A673 (cell line): ENCODE measurements around the gene SPATS2L. TPM values are rescaled to one million over a fixed set of nuclear protein-coding genes. Genes with fewer than 3 reads are reported as not detected.

Experiments
- BruUV-seq: library from RNA; stranded (reverse); fragments of 400-500 nt; replicated peaks from 2 replicates; lab custom pipeline; 2021; lab: Mats Ljungman, UMichigan
- CTCF ChIA-PET: fragments of 300-600 bp; sonication (Branson Sonifier 250); formaldehyde crosslinking; loops from one replicate; lab custom pipeline; 2022; ENCODE audit warnings: antibody characterized with exemption; lab: Charles Lee
- POLR2A ChIA-PET: fragments of 300-600 bp; sonication (Branson Sonifier 250); formaldehyde crosslinking; loops from one replicate; lab custom pipeline; 2022; ENCODE audit warnings: antibody characterized with exemption; ENCODE audit not compliant: low non-redundant PET; lab: Charles Lee
- DNase-seq: peaks from one replicate; pipeline ENCODE4 v3.0.0-alpha.2; 2015; ENCODE audit warnings: low spot score
- H3K27ac ChIP-seq: fragments of 200-600 bp; sonication (generic); 2 replicates; pipeline ENCODE4 v1.5.1; 2016; ENCODE audit warnings: mixed run types, low read depth, mild to moderate bottlenecking, mixed read lengths, antibody characterized with exemption, low read length; ENCODE audit not compliant: poor library complexity, severe bottlenecking
- H3K27me3 ChIP-seq: fragments of 200-600 bp; sonication (generic); replicated peaks from 2 replicates; pipeline ENCODE4 v1.6.1; 2017; ENCODE audit warnings: mixed run types, low read depth, mild to moderate bottlenecking, mixed read lengths, antibody characterized with exemption, low read length; ENCODE audit not compliant: insufficient read depth, poor library complexity
- H3K36me3 ChIP-seq: fragments of 200-600 bp; sonication (generic); 2 replicates; pipeline ENCODE4 v1.6.1; 2016; ENCODE audit warnings: mixed run types, mild to moderate bottlenecking, mixed read lengths, antibody characterized with exemption, low read length; ENCODE audit not compliant: insufficient read depth, poor library complexity, severe bottlenecking
- H3K4me1 ChIP-seq: fragments of 200-600 bp; sonication (generic); 2 replicates; pipeline ENCODE4 v1.6.1; 2017; ENCODE audit warnings: mixed run types, mild to moderate bottlenecking, mixed read lengths, antibody characterized with exemption, low read length; ENCODE audit not compliant: insufficient read depth, poor library complexity, severe bottlenecking
- H3K4me3 ChIP-seq: fragments of 200-600 bp; sonication (generic); 2 replicates; pipeline ENCODE4 v1.5.1; 2016; ENCODE audit warnings: low read depth, mixed run types, mild to moderate bottlenecking, mixed read lengths, low read length; ENCODE audit not compliant: poor library complexity, severe bottlenecking
- H3K9me3 ChIP-seq: fragments of 200-600 bp; sonication (generic); 2 replicates; pipeline ENCODE4 v1.6.1; 2016; ENCODE audit warnings: mixed run types, low read depth, mild to moderate bottlenecking, mixed read lengths, antibody characterized with exemption, low read length; ENCODE audit not compliant: poor library complexity, severe bottlenecking
- EZH2 ChIP-seq: fragments of 200-600 bp; sonication (generic); IDR thresholded peaks from 2 replicates; pipeline ENCODE4 v1.6.1; 2017; ENCODE audit warnings: borderline replicate concordance, low read depth, mild to moderate bottlenecking, mixed read lengths, antibody characterized with exemption, low read length; ENCODE audit not compliant: poor library complexity, severe bottlenecking
- intact Hi-C: fragments of 100-400 bp; cut with micrococcal nuclease; formaldehyde crosslinking; loops from one replicate; pipeline ENCODE4 v1.10.0; 2022; ENCODE audit not compliant: unreplicated experiment
- total RNA-seq: library from RNA; stranded (reverse); gene quantifications from 2 replicates; pipeline ENCODE4 v1.2.3, GENCODE V29; 2021
- TF ChIP-seq, protein P1 (sequence below): fragments of 300-800, 200-600 bp; sonication (generic); conservative IDR thresholded peaks from 2 replicates; pipeline ENCODE4 v1.5.1; 2017; ENCODE audit warnings: low read depth, mild to moderate bottlenecking, antibody characterized with exemption, low read length, moderate library complexity, mixed read lengths

The SPATS2L gene
- total RNA-seq, 1 experiment from 2014 or later, result 10.0 TPM

DNA sequence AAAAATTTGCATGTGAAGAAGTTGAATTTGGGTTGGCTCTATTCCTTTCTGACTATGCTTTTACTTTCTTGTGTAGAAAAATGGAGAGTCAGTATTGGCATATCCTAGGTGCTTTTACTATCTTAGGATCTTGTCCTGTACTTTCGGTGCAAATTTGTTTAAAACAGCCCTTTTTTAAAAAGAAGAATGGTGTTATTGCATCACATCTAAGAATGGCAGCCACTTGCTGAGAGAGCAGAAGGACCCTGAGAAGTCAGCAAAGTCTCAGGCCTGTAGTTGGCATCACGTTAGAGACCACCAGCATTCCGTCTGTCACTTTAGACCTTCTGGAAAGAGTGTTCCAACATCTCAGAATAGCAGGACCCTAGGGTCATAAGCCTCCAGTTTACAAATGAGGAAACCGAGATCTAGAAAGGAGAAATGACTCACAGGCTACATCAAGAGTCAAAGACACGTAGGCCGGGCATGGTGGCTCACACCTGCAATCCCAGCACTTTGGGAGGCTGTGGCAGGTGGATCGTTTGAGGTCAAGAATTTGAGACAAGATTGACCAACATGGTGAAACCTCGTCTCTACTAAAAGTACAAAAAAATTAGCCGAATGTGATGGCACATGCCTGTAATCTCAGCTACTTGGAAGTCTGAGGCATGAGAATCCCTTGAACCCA lies 42.5 kb downstream of the SPATS2L start:
- intact Hi-C loops, result no loop called here
- Histone ChIP-seq H3K9me3 (no peaks in the 10 kb centered on the region), H3K36me3 (no peaks in the 10 kb centered on the region), H3K27ac (no peak overlapping the region), H3K4me1 (no peaks in the 10 kb centered on the region), H3K4me3 (no peak overlapping the region), H3K27me3 (no peaks in the 10 kb centered on the region)
- DNase-seq, result no peak
- ChIA-PET CTCF (no interaction called here), POLR2A (no interaction called here)
- no TSS peak for BruUV-seq
- TF ChIP-seq, protein P1, sequence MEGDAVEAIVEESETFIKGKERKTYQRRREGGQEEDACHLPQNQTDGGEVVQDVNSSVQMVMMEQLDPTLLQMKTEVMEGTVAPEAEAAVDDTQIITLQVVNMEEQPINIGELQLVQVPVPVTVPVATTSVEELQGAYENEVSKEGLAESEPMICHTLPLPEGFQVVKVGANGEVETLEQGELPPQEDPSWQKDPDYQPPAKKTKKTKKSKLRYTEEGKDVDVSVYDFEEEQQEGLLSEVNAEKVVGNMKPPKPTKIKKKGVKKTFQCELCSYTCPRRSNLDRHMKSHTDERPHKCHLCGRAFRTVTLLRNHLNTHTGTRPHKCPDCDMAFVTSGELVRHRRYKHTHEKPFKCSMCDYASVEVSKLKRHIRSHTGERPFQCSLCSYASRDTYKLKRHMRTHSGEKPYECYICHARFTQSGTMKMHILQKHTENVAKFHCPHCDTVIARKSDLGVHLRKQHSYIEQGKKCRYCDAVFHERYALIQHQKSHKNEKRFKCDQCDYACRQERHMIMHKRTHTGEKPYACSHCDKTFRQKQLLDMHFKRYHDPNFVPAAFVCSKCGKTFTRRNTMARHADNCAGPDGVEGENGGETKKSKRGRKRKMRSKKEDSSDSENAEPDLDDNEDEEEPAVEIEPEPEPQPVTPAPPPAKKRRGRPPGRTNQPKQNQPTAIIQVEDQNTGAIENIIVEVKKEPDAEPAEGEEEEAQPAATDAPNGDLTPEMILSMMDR, result no peak
- no peak for TF ChIP-seq EZH2

DNA sequence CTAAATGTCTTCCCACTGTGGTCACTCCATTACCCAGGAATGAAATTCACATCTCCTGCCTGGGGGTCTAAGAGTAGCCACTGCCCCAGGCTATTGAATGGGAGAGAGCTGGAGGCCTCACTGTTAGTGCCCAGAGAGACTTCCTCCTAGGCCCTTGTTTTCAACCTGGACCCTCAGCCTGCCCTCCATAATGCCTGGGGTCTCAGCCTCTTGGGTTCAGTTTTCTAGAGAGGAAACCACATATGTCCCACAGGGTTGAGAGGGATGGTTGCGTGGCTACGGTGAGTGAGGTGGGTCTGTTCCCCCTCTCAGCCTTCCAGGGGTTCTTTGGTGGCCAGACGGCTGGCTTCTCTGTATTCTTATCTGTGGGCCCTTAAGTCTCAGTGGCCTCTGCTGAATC lies 43.4 kb downstream of the SPATS2L start:
- no peaks in the 10 kb centered on the region for H3K4me1 ChIP-seq
- DNase-seq, result no peak
- intact Hi-C loops, result no loop called here
- TF ChIP-seq EZH2, result no peak
- no peak overlapping the region for H3K27ac ChIP-seq
- no peak overlapping the region for H3K4me3 ChIP-seq
- BruUV-seq, result no TSS peak
- H3K9me3 ChIP-seq, result no peaks in the 10 kb centered on the region
- H3K27me3 ChIP-seq, result no peaks in the 10 kb centered on the region
- no peaks in the 10 kb centered on the region for H3K36me3 ChIP-seq
- ChIA-PET CTCF (no interaction called here), POLR2A (no interaction called here)

DNA sequence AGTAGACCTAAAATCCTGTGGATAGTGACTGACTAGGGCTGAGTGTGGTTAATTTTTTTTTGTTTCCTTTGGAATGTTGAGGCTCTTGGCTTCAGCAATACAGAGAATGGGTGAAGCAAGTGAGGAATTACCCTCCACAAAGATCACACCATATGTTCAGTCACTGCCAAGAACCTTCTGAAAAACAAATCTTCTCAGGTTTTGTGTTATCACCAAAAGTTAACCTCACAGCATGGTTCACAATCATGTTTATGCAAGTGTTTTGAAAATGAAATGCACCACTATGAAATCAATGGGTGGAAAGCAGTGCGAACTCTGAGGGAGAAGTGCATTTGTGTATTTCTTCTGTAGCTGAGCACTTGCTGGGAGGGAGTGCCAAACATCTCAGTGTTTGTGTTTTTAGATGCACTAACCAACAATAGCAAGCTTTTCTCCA lies 44.4 kb downstream of the SPATS2L start:
- POLR2A ChIA-PET, result no interaction called here
- H3K4me1 ChIP-seq, result no peaks in the 10 kb centered on the region
- BruUV-seq, result no TSS peak
- CTCF ChIA-PET, result no interaction called here
- no peaks in the 10 kb centered on the region for H3K9me3 ChIP-seq
- no peak overlapping the region for H3K4me3 ChIP-seq
- no peak overlapping the region for H3K27ac ChIP-seq
- TF ChIP-seq, protein P1, result no peak
- no peak for TF ChIP-seq EZH2
- H3K36me3 ChIP-seq, result no peaks in the 10 kb centered on the region
- no peak for DNase-seq
- no peaks in the 10 kb centered on the region for H3K27me3 ChIP-seq
- intact Hi-C loops, result no loop called here

DNA sequence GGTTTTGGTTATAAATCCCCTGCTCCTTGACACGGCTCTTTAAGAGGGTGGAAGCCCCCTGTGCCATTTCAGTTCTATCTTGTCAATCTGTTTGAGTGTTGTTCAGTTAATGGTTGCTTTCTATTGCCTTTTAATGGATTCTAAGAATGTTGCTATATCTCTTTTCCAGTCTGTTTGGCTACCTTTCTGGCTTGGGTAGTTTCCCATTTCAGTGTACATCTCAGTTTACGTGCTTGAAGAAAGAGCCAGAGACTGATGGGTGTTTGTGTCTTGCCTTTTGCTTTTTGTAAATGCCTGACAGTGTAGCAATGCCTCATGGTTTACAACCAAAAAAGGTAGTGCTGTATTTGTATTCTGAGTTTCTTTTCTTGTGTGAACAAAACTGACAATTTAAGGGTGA lies 45.3 kb downstream of the SPATS2L start:
- ChIA-PET CTCF (no interaction called here), POLR2A (no interaction called here)
- Histone ChIP-seq H3K27ac (no peak overlapping the region), H3K36me3 (no peaks in the 10 kb centered on the region), H3K4me1 (no peaks in the 10 kb centered on the region), H3K27me3 (no peaks in the 10 kb centered on the region), H3K9me3 (no peaks in the 10 kb centered on the region), H3K4me3 (no peak overlapping the region)
- DNase-seq, result no peak
- BruUV-seq, result no TSS peak
- intact Hi-C loops, result no loop called here
- TF ChIP-seq EZH2, result no peak
